ENCODE results near the gene UFSP2. TPM values are rescaled to one million over a fixed set of nuclear protein-coding genes. Genes with fewer than 3 reads are reported as not detected.

Gene UFSP2
- polyA plus RNA-seq, 1 donor (not counting 4 experiments of a cell fraction or from before 2014, with no cell fraction given) = 41.7 TPM

DNA sequence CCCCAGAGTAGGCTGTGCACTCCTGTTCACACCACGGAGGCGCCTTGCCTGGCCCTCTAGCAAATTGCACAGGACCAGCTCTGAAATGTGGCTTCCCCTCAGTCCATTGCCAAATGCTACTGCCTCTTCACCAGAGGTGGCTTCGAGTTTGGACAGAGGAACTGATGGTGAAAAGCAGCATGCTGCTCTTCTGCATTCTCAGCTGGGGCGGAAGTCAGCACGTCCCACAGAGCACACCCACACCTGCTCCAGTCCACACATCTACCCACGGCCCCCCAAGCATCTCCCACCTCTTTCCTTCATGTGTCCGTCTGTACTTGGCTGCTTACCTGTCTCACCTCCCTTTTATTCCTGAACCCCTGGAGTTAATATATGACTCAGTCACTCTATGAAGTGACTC lies 73.6 kb downstream of the UFSP2 start:
- H3K9ac ChIP-seq (ENCODE audit: control insufficient read depth, extremely low read depth, insufficient read depth, low read length) = no peak overlapping the region
- H3K4me3 ChIP-seq (ENCODE audit: control insufficient read depth in 2 of 3, extremely low read depth in 1 of 3, insufficient read depth in 2 of 3, low read depth in 1 of 3, low read length in 3 of 3) = no peak overlapping the region
- H3K27ac ChIP-seq (ENCODE audit: control insufficient read depth, insufficient read depth, low read length) = no peak overlapping the region
- H2AFZ ChIP-seq (ENCODE audit: control insufficient read depth, low read length) = no peak overlapping the region
- H3K36me3 ChIP-seq (ENCODE audit: control insufficient read depth in 2 of 2, extremely low read depth in 1 of 2, insufficient read depth in 2 of 2, low read length in 2 of 2) = no peaks in the 10 kb centered on the region
- H3K79me2 ChIP-seq (ENCODE audit: control insufficient read depth, insufficient read depth, low read length) = no peaks in the 10 kb centered on the region
- H3K9me3 ChIP-seq (ENCODE audit: control insufficient read depth, low read depth, low read length) = no peaks in the 10 kb centered on the region
- H3K4me1 ChIP-seq (ENCODE audit: control insufficient read depth, extremely low read depth, insufficient read depth, low read length) = no peaks in the 10 kb centered on the region
- no peak for DNase-seq (ENCODE audit: low read depth, low spot score)
- H3K9me1 ChIP-seq (ENCODE audit: control insufficient read depth, extremely low read depth, insufficient read depth, low read length) = no peaks in the 10 kb centered on the region
- no peak for FAIRE-seq
- no peaks in the 10 kb centered on the region for H4K20me1 ChIP-seq (ENCODE audit: control insufficient read depth, extremely low read depth, insufficient read depth, low read length)
- TF ChIP-seq EZH2 (IDR thresholded peaks at IDR 0.05; ENCODE audit: low read length) (no peak), CTCF (optimal IDR thresholded peaks at IDR 0.05 in 1 of 3, IDR thresholded peaks at IDR 0.05 in 1 of 3, conservative IDR thresholded peaks at IDR 0.05 in 1 of 3; ENCODE audit: extremely low read depth in 1 of 3, insufficient read depth in 2 of 3, low read length in 3 of 3) (no peak)
- H3K27me3 ChIP-seq (ENCODE audit: control insufficient read depth, extremely low read depth, insufficient read depth, low read length) = no peaks in the 10 kb centered on the region
- H3K4me2 ChIP-seq (ENCODE audit: control insufficient read depth, extremely low read depth, insufficient read depth, low read depth, low read length) = no peak overlapping the region
- dilution Hi-C loops (cut with MboI; ENCODE audit: extremely low pct_ligation_motif_present, low sequenced_read_pairs) = no loop called here

- no peak for FAIRE-seq
- no peak overlapping the region for H3K4me2 ChIP-seq (ENCODE audit: control insufficient read depth, extremely low read depth, insufficient read depth, low read depth, low read length)
- no peak overlapping the region for H3K4me3 ChIP-seq (ENCODE audit: control insufficient read depth in 2 of 3, extremely low read depth in 1 of 3, insufficient read depth in 2 of 3, low read depth in 1 of 3, low read length in 3 of 3)
- no peaks in the 10 kb centered on the region for H3K9me3 ChIP-seq (ENCODE audit: control insufficient read depth, low read depth, low read length)
- dilution Hi-C loops (cut with MboI; ENCODE audit: extremely low pct_ligation_motif_present, low sequenced_read_pairs) = no loop called here
- H3K4me1 ChIP-seq (ENCODE audit: control insufficient read depth, extremely low read depth, insufficient read depth, low read length) = no peaks in the 10 kb centered on the region
- no peak overlapping the region for H3K9ac ChIP-seq (ENCODE audit: control insufficient read depth, extremely low read depth, insufficient read depth, low read length)
- no peak overlapping the region for H3K27ac ChIP-seq (ENCODE audit: control insufficient read depth, insufficient read depth, low read length)
- TF ChIP-seq EZH2 (IDR thresholded peaks at IDR 0.05; ENCODE audit: low read length) (no peak), CTCF (optimal IDR thresholded peaks at IDR 0.05 in 1 of 3, IDR thresholded peaks at IDR 0.05 in 1 of 3, conservative IDR thresholded peaks at IDR 0.05 in 1 of 3; ENCODE audit: extremely low read depth in 1 of 3, insufficient read depth in 2 of 3, low read length in 3 of 3) (no peak)
- no peaks in the 10 kb centered on the region for H3K27me3 ChIP-seq (ENCODE audit: control insufficient read depth, extremely low read depth, insufficient read depth, low read length)
- H3K9me1 ChIP-seq (ENCODE audit: control insufficient read depth, extremely low read depth, insufficient read depth, low read length) = no peaks in the 10 kb centered on the region
- no peaks in the 10 kb centered on the region for H3K79me2 ChIP-seq (ENCODE audit: control insufficient read depth, insufficient read depth, low read length)
- no peak for DNase-seq (ENCODE audit: low read depth, low spot score)
- no peak overlapping the region for H2AFZ ChIP-seq (ENCODE audit: control insufficient read depth, low read length)
- no peaks in the 10 kb centered on the region for H3K36me3 ChIP-seq (ENCODE audit: control insufficient read depth in 2 of 2, extremely low read depth in 1 of 2, insufficient read depth in 2 of 2, low read length in 2 of 2)
- H4K20me1 ChIP-seq (ENCODE audit: control insufficient read depth, extremely low read depth, insufficient read depth, low read length) = no peaks in the 10 kb centered on the region
Observed at GRCh38 chr4:185351691-185352090, 74.1 kb downstream of the UFSP2 start.

Small RNA genes lying within 50 kb of the gene (small RNA-seq; reads per million reads assigned to genes)
- gene RF00019 (ENCODE audit: insufficient read length in 3 of 3, low read depth in 3 of 3, low replicate concordance in 1 of 3) = 0 reads per million in 3 experiments

Other genes with a start within 250 kb of the UFSP2 start
- 15.3 to 24.9 TPM (median 20.3 TPM) in 3 replicates for gene CFAP97, start 222.0 kb downstream of the UFSP2 start, polyA plus RNA-seq
- 3.4 to 5.0 TPM (median 5.0 TPM) in 3 replicates for gene SNX25, start 216.4 kb downstream of the UFSP2 start, polyA plus RNA-seq
- gene LRP2BP, start 30.0 kb downstream of the UFSP2 start, polyA plus RNA-seq = 0.03 to 0.22 TPM (median 0.15 TPM) in 3 replicates
- 4.4 to 9.4 TPM (median 8.0 TPM) in 3 replicates for gene ANKRD37, start 29.1 kb downstream of the UFSP2 start, polyA plus RNA-seq
- gene CCDC110, start 45.8 kb upstream of the UFSP2 start, polyA plus RNA-seq = 0.14 TPM in 1 of 3 replicates, not detected in the others
- gene PDLIM3, start 109.5 kb upstream of the UFSP2 start, polyA plus RNA-seq = 0.08 TPM in 1 of 3 replicates, not detected in the others

Data from keratinocyte (primary cell).